Ovary (tissue), 3 donors: ENCODE measurements around the gene ABI3BP.

ENCODE experiments used
- EP300 ChIP-seq: sonication (generic); formaldehyde crosslinking; IDR thresholded peaks from one replicate; pipeline ENCODE4 v1.6.1; 2017; ENCODE audit warnings: antibody characterized with exemption
- TF ChIP-seq, protein P1 (sequence below), 3 donors: fragments of 450-650 bp in 2 of 3; fragments of 200-600 bp in 1 of 3; IDR thresholded peaks; one replicate each; pipeline versions ENCODE4 v1.5.1 to v1.8.0; 2016 to 2022; ENCODE audit warnings: antibody characterized with exemption in 3 of 3, mild to moderate bottlenecking in 1 of 3
- donor health status: DM: no; HTN: no; CAD: no.

DNA sequence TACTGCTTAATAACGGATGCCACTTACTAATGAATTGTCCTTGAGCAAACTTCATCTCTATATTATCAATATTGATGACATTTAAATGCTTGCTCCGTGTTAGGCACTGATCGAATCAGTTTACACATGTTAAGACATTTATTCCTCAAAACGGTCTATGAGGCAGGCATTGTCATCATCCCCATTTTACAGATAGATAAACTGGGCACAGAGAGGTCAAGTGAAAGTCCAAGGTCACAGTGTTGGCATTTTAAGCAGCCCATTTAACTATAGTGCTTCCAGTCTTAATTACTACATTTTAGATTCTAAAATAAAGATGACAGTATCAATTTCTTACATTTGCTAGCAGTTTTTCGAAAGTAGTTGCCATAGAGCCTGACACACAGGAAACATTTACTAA, 966 bp upstream of the ABI3BP start:
- TF ChIP-seq, protein P1, sequence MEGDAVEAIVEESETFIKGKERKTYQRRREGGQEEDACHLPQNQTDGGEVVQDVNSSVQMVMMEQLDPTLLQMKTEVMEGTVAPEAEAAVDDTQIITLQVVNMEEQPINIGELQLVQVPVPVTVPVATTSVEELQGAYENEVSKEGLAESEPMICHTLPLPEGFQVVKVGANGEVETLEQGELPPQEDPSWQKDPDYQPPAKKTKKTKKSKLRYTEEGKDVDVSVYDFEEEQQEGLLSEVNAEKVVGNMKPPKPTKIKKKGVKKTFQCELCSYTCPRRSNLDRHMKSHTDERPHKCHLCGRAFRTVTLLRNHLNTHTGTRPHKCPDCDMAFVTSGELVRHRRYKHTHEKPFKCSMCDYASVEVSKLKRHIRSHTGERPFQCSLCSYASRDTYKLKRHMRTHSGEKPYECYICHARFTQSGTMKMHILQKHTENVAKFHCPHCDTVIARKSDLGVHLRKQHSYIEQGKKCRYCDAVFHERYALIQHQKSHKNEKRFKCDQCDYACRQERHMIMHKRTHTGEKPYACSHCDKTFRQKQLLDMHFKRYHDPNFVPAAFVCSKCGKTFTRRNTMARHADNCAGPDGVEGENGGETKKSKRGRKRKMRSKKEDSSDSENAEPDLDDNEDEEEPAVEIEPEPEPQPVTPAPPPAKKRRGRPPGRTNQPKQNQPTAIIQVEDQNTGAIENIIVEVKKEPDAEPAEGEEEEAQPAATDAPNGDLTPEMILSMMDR (IDR thresholded peaks at IDR 0.05): no peak
- TF ChIP-seq EP300: no peak
